Karpas-422 (cell line): ENCODE measurements around the gene PFN3. TPM values are rescaled to one million over a fixed set of nuclear protein-coding genes. Genes with fewer than 3 reads are reported as not detected.

Experiments used
- DNase-seq: peaks from one replicate; pipeline ENCODE4 v3.0.0-alpha.2; 2015
- H2AFZ ChIP-seq: fragments of 200-600 bp; sonication (generic); 2 replicates; pipeline ENCODE4 v1.6.1; 2014; ENCODE audit warnings: antibody characterized with exemption, low read length, mixed read lengths
- H3K27ac ChIP-seq: fragments of 200-600 bp; sonication (generic); 2 replicates; pipeline ENCODE4 v1.5.1; 2014; ENCODE audit warnings: mild to moderate bottlenecking, low read length, moderate library complexity
- H3K27me3 ChIP-seq: fragments of 200-600 bp; sonication (generic); 2 replicates; pipeline ENCODE4 v1.6.1; 2014; ENCODE audit warnings: low read length, mixed read lengths
- H3K36me3 ChIP-seq: fragments of 200-600 bp; sonication (generic); 2 replicates; pipeline ENCODE4 v1.6.1; 2014; ENCODE audit warnings: low read length, mixed read lengths; ENCODE audit not compliant: insufficient read depth
- H3K4me1 ChIP-seq: fragments of 200-600 bp; sonication (generic); 2 replicates; pipeline ENCODE4 v1.6.1; 2014; ENCODE audit warnings: mild to moderate bottlenecking, low read length, mixed read lengths
- H3K4me2 ChIP-seq: fragments of 200-600 bp; sonication (generic); 2 replicates; pipeline ENCODE4 v1.6.1; 2014; ENCODE audit warnings: low read length, low read depth, mild to moderate bottlenecking; ENCODE audit not compliant: poor library complexity, severe bottlenecking
- H3K4me3 ChIP-seq: fragments of 200-600 bp; sonication (generic); 2 replicates; pipeline ENCODE4 v1.5.1; 2014; ENCODE audit warnings: mild to moderate bottlenecking, antibody characterized with exemption, low read length, mixed read lengths
- H3K79me2 ChIP-seq: fragments of 200-600 bp; sonication (generic); 2 replicates; pipeline ENCODE4 v1.6.1; 2014; ENCODE audit warnings: mild to moderate bottlenecking, low read length, mixed read lengths
- H3K9ac ChIP-seq: fragments of 200-600 bp; sonication (generic); 2 replicates; pipeline ENCODE4 v1.6.0; 2014; ENCODE audit warnings: low read length
- H3K9me2 ChIP-seq: fragments of 200-600 bp; sonication (generic), shearing (Covaris generic); replicated peaks from 2 replicates; pipeline ENCODE4 v1.6.0; 2014; ENCODE audit warnings: mild to moderate bottlenecking, low read length, moderate library complexity; ENCODE audit not compliant: insufficient read depth
- H3K9me3 ChIP-seq: fragments of 300-700, 200-600 bp; sonication (generic); 2 replicates; pipeline ENCODE4 v1.6.1; 2014; ENCODE audit warnings: low read length, mixed read lengths
- H4K20me1 ChIP-seq: fragments of 200-600 bp; sonication (generic); 2 replicates; pipeline ENCODE4 v1.6.1; 2014; ENCODE audit warnings: mild to moderate bottlenecking, antibody characterized with exemption, low read length, low read depth; ENCODE audit not compliant: insufficient read depth
- total RNA-seq: library from RNA; depleted of rRNA; stranded (reverse); fragments of >200 nt; shearing (Covaris generic); gene quantifications from 2 replicates; pipeline ENCODE4 v1.2.3, GENCODE V29; 2014; ENCODE audit warnings: low replicate concordance; rRNA removed

PFN3 gene
- not detected in 2 replicates for total RNA-seq

- no peak within 1 kb of the TSS for H3K4me3 ChIP-seq
- no peaks in the 10 kb centered on the region for H3K27me3 ChIP-seq
- H3K4me2 ChIP-seq: no peak within 1 kb of the TSS
- no peaks in the 10 kb centered on the region for H3K9me2 ChIP-seq
- no peak within 1 kb of the TSS for H3K9ac ChIP-seq
- H3K36me3 ChIP-seq: no peaks in the 10 kb centered on the region
- no peak within 1 kb of the TSS for H2AFZ ChIP-seq
- H3K4me1 ChIP-seq: peaks cover 25% of the 10 kb centered on the region
- no peaks in the 10 kb centered on the region for H3K79me2 ChIP-seq
- no peak within 1 kb of the TSS for H3K27ac ChIP-seq
- no peaks in the 10 kb centered on the region for H3K9me3 ChIP-seq
- no peak for DNase-seq
- H4K20me1 ChIP-seq: no peaks in the 10 kb centered on the region
Observed at GRCh38 chr5:177399997-177400868, at the start of gene PFN3. PFN3 (minus strand) TSS chr5:177400661; CDS start chr5:177400576, 85 bp downstream.

DNA sequence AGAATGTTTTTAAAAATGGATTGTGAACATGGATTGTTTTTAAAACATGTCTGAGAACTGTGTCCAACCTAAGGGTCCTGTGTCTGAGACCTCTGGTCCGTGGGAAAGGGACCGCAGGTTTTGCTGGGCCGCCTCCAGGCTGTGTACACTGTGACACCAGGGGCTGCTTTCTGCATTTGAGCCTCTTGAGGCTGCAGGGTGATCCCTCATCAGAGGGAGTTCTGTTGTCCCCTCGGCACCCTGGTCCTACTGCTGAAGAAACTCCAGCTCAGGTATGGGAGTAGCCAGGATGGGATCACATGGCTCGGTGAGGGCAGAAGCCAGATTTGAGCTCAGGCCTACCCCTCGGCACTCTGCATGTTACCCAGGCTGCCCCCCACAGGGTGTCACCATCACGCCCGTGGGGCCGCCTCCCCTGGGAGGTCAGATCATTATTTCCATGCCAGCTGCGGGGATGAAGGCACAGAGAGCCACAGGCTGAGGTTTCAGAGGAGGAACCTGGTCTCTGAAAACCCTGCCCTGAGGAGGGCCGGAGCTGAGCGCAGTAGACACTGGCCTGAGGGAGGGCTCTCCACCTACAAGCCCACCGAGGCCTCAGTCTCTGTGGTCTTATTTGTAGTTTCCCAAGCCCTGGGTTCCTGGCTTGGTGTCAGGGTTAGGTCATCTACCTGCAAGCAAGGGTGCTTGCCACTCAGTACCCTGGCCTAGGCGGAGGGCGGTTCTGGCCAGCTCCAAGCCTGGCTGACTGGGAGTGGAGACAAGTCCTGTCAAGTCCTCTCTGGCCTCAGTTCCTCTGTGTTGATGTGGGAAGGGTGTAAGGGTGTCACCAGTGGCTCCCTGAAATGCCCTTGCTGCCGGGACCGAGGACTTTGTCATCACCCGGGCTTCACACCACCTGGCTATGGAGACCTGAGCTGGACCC is 48.9 kb upstream of the PFN3 start:
- peak overlapping the region; percentile 88 for H3K4me2 ChIP-seq
- H3K27ac ChIP-seq: peak overlapping the region; percentile 90
- H4K20me1 ChIP-seq: no peaks in the 10 kb centered on the region; the same call in 1 of the 2 replicates
- peaks cover 38% of the 10 kb centered on the region for H3K79me2 ChIP-seq
- H3K9me3 ChIP-seq: no peaks in the 10 kb centered on the region
- no peaks in the 10 kb centered on the region for H3K36me3 ChIP-seq
- H3K9ac ChIP-seq: peak overlapping the region; percentile 96
- no peak overlapping the region for H2AFZ ChIP-seq
- peaks cover 84% of the 10 kb centered on the region for H3K4me1 ChIP-seq
- H3K27me3 ChIP-seq: no peaks in the 10 kb centered on the region
- H3K4me3 ChIP-seq: peak overlapping the region; percentile 72
- DNase-seq: peak; percentile 73
- H3K9me2 ChIP-seq: no peaks in the 10 kb centered on the region

GRCh38 chr5:177448244-177448950 is 47.9 kb upstream of the PFN3 start:
- Histone ChIP-seq H3K4me3 (peak overlapping the region; percentile 72), H3K9ac (peak overlapping the region; percentile 96), H3K27me3 (no peaks in the 10 kb centered on the region), H4K20me1 (no peaks in the 10 kb centered on the region; the same call in 1 of the 2 replicates), H3K79me2 (peaks cover 38% of the 10 kb centered on the region), H3K27ac (peak overlapping the region; percentile 90), H2AFZ (no peak overlapping the region), H3K9me2 (no peaks in the 10 kb centered on the region), H3K4me1 (peaks cover 81% of the 10 kb centered on the region), H3K36me3 (no peaks in the 10 kb centered on the region), H3K4me2 (peak overlapping the region; percentile 88), H3K9me3 (no peaks in the 10 kb centered on the region)
- peak; percentile 80 for DNase-seq

- H3K36me3 ChIP-seq: no peaks in the 10 kb centered on the region
- H3K9me3 ChIP-seq: no peaks in the 10 kb centered on the region
- no peak overlapping the region for H2AFZ ChIP-seq
- no peaks in the 10 kb centered on the region for H3K27me3 ChIP-seq
- H4K20me1 ChIP-seq: no peaks in the 10 kb centered on the region
- H3K9me2 ChIP-seq: no peaks in the 10 kb centered on the region
- H3K27ac ChIP-seq: peak overlapping the region; percentile 90
- H3K4me1 ChIP-seq: peaks cover 75% of the 10 kb centered on the region
- H3K9ac ChIP-seq: peak overlapping the region; percentile 96
- H3K4me2 ChIP-seq: peak overlapping the region; percentile 88
- peaks cover 32% of the 10 kb centered on the region for H3K79me2 ChIP-seq
- peak overlapping the region; percentile 72 for H3K4me3 ChIP-seq
- peak; percentile 84 for DNase-seq
Observed at GRCh38 chr5:177447611-177448243, 47.3 kb upstream of the PFN3 start.

GRCh38 chr5:177447066-177447610 is 46.7 kb upstream of the PFN3 start:
- no peaks in the 10 kb centered on the region for H3K36me3 ChIP-seq
- no peaks in the 10 kb centered on the region for H3K27me3 ChIP-seq
- H3K4me1 ChIP-seq: peaks cover 70% of the 10 kb centered on the region
- no peaks in the 10 kb centered on the region for H3K9me2 ChIP-seq
- H4K20me1 ChIP-seq: no peaks in the 10 kb centered on the region
- peak; percentile 95 for DNase-seq
- peaks cover 30% of the 10 kb centered on the region for H3K79me2 ChIP-seq
- H3K4me3 ChIP-seq: peak overlapping the region; percentile 87
- H3K9ac ChIP-seq: peak overlapping the region; percentile 96
- peak overlapping the region; percentile 90 for H3K27ac ChIP-seq
- H2AFZ ChIP-seq: no peak overlapping the region
- H3K4me2 ChIP-seq: peak overlapping the region; percentile 97
- H3K9me3 ChIP-seq: no peaks in the 10 kb centered on the region

- peak within 1 kb of the TSS; percentile 96 for H3K9ac ChIP-seq
- peak within 1 kb of the TSS; percentile 52; the same call in 1 of the 2 replicates for H2AFZ ChIP-seq
- no peaks in the 10 kb centered on the region for H3K27me3 ChIP-seq
- H3K4me1 ChIP-seq: peaks cover 67% of the 10 kb centered on the region
- no peaks in the 10 kb centered on the region for H3K36me3 ChIP-seq
- peak within 1 kb of the TSS; percentile 87 for H3K4me3 ChIP-seq
- H3K9me3 ChIP-seq: no peaks in the 10 kb centered on the region
- H3K79me2 ChIP-seq: peaks cover 30% of the 10 kb centered on the region
- no peaks in the 10 kb centered on the region for H4K20me1 ChIP-seq
- peak; percentile 95 for DNase-seq
- H3K9me2 ChIP-seq: no peaks in the 10 kb centered on the region
- peak within 1 kb of the TSS; percentile 90 for H3K27ac ChIP-seq
- H3K4me2 ChIP-seq: peak within 1 kb of the TSS; percentile 97
Observed at GRCh38 chr5:177446200-177447065, 46.0 kb upstream of the PFN3 start, which contains the start of gene PRR7. PRR7 (plus strand) TSS chr5:177446814; CDS start chr5:177455068, 8,254 bp downstream.

DNA sequence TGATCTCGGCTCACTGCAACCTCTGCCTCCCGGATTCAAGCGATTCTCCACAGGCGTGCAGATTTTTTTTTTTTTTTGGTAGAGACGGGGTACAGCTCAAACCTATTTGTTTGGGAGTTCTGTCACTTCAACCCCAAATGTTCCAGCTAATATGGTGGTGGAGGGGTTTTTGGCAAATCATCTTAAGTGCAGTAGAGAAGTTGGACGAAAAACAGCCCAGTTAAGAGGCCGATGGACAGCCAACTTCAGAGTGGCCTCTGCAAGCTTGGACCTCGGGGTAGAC is 45.4 kb upstream of the PFN3 start:
- Histone ChIP-seq H3K79me2 (peaks cover 30% of the 10 kb centered on the region), H3K36me3 (no peaks in the 10 kb centered on the region), H3K4me1 (peaks cover 64% of the 10 kb centered on the region), H4K20me1 (no peaks in the 10 kb centered on the region), H3K9me2 (no peaks in the 10 kb centered on the region), H3K4me3 (peak overlapping the region; percentile 87), H3K27ac (peak overlapping the region; percentile 88), H3K4me2 (peak overlapping the region; percentile 97), H3K9me3 (no peaks in the 10 kb centered on the region), H3K9ac (peak overlapping the region; percentile 96), H2AFZ (peak overlapping the region; percentile 52; the same call in 1 of the 2 replicates), H3K27me3 (no peaks in the 10 kb centered on the region)
- peak; percentile 65 for DNase-seq
